Upper lobe of left lung (tissue), 6 donors: ENCODE results near the gene CHST6. TPM values are rescaled to one million over a fixed set of nuclear protein-coding genes. Genes with fewer than 3 reads are reported as not detected.

Experiments used
- ATAC-seq, 2 donors: fragments of 200-7000 bp; cut with Tn5 transposase; one replicate each; pipeline ENCODE4 v1.9.1; 2022; ENCODE audit warnings: mild to moderate bottlenecking in 2 of 2, moderate library complexity in 2 of 2; ENCODE audit not compliant: low FRiP score in 2 of 2
- DNase-seq, 2 donors: peaks; one replicate each; pipeline ENCODE4 v3.0.0-alpha.2; 2019 to 2020
- H3K27ac ChIP-seq, 4 donors: fragments of 200-600 bp; sonication (generic); one replicate each; pipeline ENCODE4 v1.5.1; 2016 to 2019
- H3K27me3 ChIP-seq, 4 donors: fragments of 200-600 bp; sonication (generic); one replicate each; pipeline ENCODE4 v1.5.1; 2017 to 2019
- H3K36me3 ChIP-seq, 4 donors: fragments of 200-600 bp; sonication (generic); one replicate each; pipeline ENCODE4 v1.5.1; 2016 to 2019
- H3K4me1 ChIP-seq, 4 donors: fragments of 200-600 bp; sonication (generic); one replicate each; pipeline ENCODE4 v1.5.1; 2018 to 2019
- H3K4me3 ChIP-seq, 4 donors: fragments of 200-600 bp; sonication (generic); one replicate each; pipeline ENCODE4 v1.5.1; 2017 to 2019; ENCODE audit warnings: mild to moderate bottlenecking in 2 of 4, moderate library complexity in 1 of 4
- H3K9me3 ChIP-seq, 4 donors: fragments of 200-600 bp; sonication (generic); one replicate each; pipeline ENCODE4 v1.5.1; 2018 to 2019
- CTCF ChIP-seq, 6 experiments: fragments of 450-650 bp in 4 of 6; fragments of 200-600 bp in 2 of 6; sonication (generic) in 2 of 6; IDR thresholded peaks; one replicate each; pipeline ENCODE4 v1.5.1; 2016 to 2019; ENCODE audit warnings: antibody characterized with exemption in 6 of 6
- EP300 ChIP-seq, 4 donors: sonication (generic); formaldehyde crosslinking; IDR thresholded peaks; one replicate each; pipeline ENCODE4 v1.5.1; 2017; ENCODE audit warnings: antibody characterized with exemption in 4 of 4, control low read depth in 2 of 4
- POLR2A ChIP-seq, 4 donors: fragments of 450-650 bp; IDR thresholded peaks; one replicate each; pipeline ENCODE4 v1.5.1; 2016 to 2017; ENCODE audit warnings: antibody characterized with exemption in 4 of 4, mild to moderate bottlenecking in 2 of 4
- POLR2AphosphoS5 ChIP-seq, 2 donors: sonication (generic); formaldehyde crosslinking; IDR thresholded peaks; one replicate each; pipeline ENCODE4 v1.5.1; 2017; ENCODE audit warnings: antibody characterized with exemption in 2 of 2
- WGBS, 2 donors: methylation state at CpG; one replicate each; pipeline ENCODE4 v1.1.5; 2017 to 2018; 5-methylcytosine and 5-hydroxymethylcytosine counted together
- total RNA-seq, 6 donors: library from RNA; depleted of rRNA in 4 of 6; stranded (reverse); fragments of >200 nt in 4 of 6; gene quantifications; one replicate each; pipeline versions ENCODE4 v1.1.0 to v1.2.1, GENCODE V29; 2016 to 2021
- donor health status: DM: no; HTN: no; CAD: no; lungs with moderate emphysema.
- donor health status: DM: no; HTN: yes; CAD: no; lungs with severe emphysema.

Gene CHST6
- total RNA-seq, 6 donors from 2014 or later = 0.11 to 11.6 (median 2.2) TPM

GRCh38 chr16:75535211-75535843 lies 40.1 kb upstream of the CHST6 start:
- ATAC-seq = no peak
- Histone ChIP-seq H3K4me3 (no peak overlapping the region), H3K4me1 (no peaks in the 10 kb centered on the region), H3K27me3 (no peaks in the 10 kb centered on the region), H3K9me3 (no peaks in the 10 kb centered on the region), H3K36me3 (no peaks in the 10 kb centered on the region), H3K27ac (no peak overlapping the region)
- no peak for TF ChIP-seq POLR2AphosphoS5 (IDR thresholded peaks at IDR 0.05)
- TF ChIP-seq POLR2A (IDR thresholded peaks at IDR 0.05) = no peak
- no peak for TF ChIP-seq CTCF (IDR thresholded peaks at IDR 0.05)
- TF ChIP-seq EP300 (IDR thresholded peaks at IDR 0.05) = no peak
- DNase-seq = peak in 1 of 2 donors; percentile 80
- 62 to 78% methylated on average over 29 to 34 of the region's 34 CpGs for WGBS, 2 donors

- Histone ChIP-seq H3K4me1 (no peaks in the 10 kb centered on the region), H3K27me3 (no peaks in the 10 kb centered on the region), H3K27ac (no peak overlapping the region), H3K4me3 (no peak overlapping the region), H3K9me3 (no peaks in the 10 kb centered on the region), H3K36me3 (no peaks in the 10 kb centered on the region)
- no peak for TF ChIP-seq POLR2AphosphoS5 (IDR thresholded peaks at IDR 0.05)
- no peak for TF ChIP-seq POLR2A (IDR thresholded peaks at IDR 0.05)
- TF ChIP-seq EP300 (IDR thresholded peaks at IDR 0.05) = no peak
- no peak for TF ChIP-seq CTCF (IDR thresholded peaks at IDR 0.05)
- DNase-seq (peak in 1 of 2 donors; percentile 64), ATAC-seq (no peak)
- WGBS, 2 donors = 71 to 72% methylated on average over 14 to 18 of the region's 19 CpGs
Measured at GRCh38 chr16:75534560-75535205, 39.4 kb upstream of the CHST6 start.

DNA sequence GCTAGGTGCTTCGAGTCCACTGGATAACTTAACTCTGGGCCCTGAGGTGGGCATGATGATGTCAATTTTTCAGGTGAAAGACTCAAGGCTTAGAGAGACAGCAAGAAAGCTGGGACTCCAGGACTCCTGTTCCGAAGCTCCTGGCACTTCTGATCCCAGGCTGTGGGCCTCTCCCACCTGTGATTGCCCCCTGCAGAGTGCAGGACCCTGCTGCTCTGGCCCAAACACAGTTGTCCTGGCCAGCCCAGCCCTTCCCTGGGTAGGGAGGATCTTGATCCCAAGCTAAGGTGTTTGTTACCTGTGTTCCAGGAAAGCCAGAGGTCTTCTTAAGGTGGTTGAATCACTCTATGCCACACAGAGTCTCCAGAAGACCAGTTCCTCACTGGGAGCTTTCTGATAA lies 37.5 kb upstream of the CHST6 start:
- ATAC-seq (no peak), DNase-seq (no peak)
- no peaks in the 10 kb centered on the region for H3K9me3 ChIP-seq
- no peaks in the 10 kb centered on the region for H3K36me3 ChIP-seq
- WGBS, 2 donors = 80 to 86% methylated on average over 1 to 2 of the region's 2 CpGs
- no peak overlapping the region for H3K27ac ChIP-seq
- H3K4me1 ChIP-seq = no peaks in the 10 kb centered on the region
- H3K27me3 ChIP-seq = no peaks in the 10 kb centered on the region
- no peak overlapping the region for H3K4me3 ChIP-seq
- TF ChIP-seq POLR2A (IDR thresholded peaks at IDR 0.05) (no peak), CTCF (IDR thresholded peaks at IDR 0.05) (no peak), EP300 (IDR thresholded peaks at IDR 0.05) (no peak), POLR2AphosphoS5 (IDR thresholded peaks at IDR 0.05) (no peak)

GRCh38 chr16:75532142-75532765 lies 37.0 kb upstream of the CHST6 start:
- TF ChIP-seq POLR2A (IDR thresholded peaks at IDR 0.05) (no peak), POLR2AphosphoS5 (IDR thresholded peaks at IDR 0.05) (no peak), CTCF (IDR thresholded peaks at IDR 0.05) (no peak), EP300 (IDR thresholded peaks at IDR 0.05) (no peak)
- no peak overlapping the region for H3K27ac ChIP-seq
- ATAC-seq (no peak), DNase-seq (no peak)
- no peak overlapping the region for H3K4me3 ChIP-seq
- 86 to 90% methylated on average over 8 of the region's 8 CpGs for WGBS, 2 donors
- no peaks in the 10 kb centered on the region for H3K36me3 ChIP-seq
- H3K4me1 ChIP-seq = no peaks in the 10 kb centered on the region
- H3K27me3 ChIP-seq = no peaks in the 10 kb centered on the region
- no peaks in the 10 kb centered on the region for H3K9me3 ChIP-seq
